Parathyroid adenoma (tissue), 2 donors: ENCODE results near the gene CKAP2L.

Experiments used
- H2AFZ ChIP-seq: fragments of 300-600 bp; sonication (generic); one replicate; pipeline ENCODE4 v1.7.0; 2017; ENCODE audit warnings: antibody characterized with exemption, mild to moderate bottlenecking
- H3K27ac ChIP-seq: fragments of 300-600 bp; sonication (generic); one replicate; pipeline ENCODE4 v1.7.0; 2017
- H3K27me3 ChIP-seq: fragments of 300-600 bp; sonication (generic); one replicate; pipeline ENCODE4 v1.7.0; 2017; ENCODE audit warnings: low read length; ENCODE audit not compliant: control insufficient read depth, insufficient read depth
- H3K36me3 ChIP-seq: fragments of 300-600 bp; sonication (generic); one replicate; pipeline ENCODE4 v1.7.0; 2017; ENCODE audit warnings: low read length; ENCODE audit not compliant: control insufficient read depth, insufficient read depth
- H3K4me1 ChIP-seq: fragments of 300-600 bp; sonication (generic); one replicate; pipeline ENCODE4 v1.7.0; 2017; ENCODE audit warnings: control low read depth
- H3K4me2 ChIP-seq: fragments of 300-600 bp; sonication (generic); one replicate; pipeline ENCODE4 v1.7.0; 2017; ENCODE audit warnings: low read length
- H3K4me3 ChIP-seq: fragments of 300-600 bp; sonication (generic); one replicate; pipeline ENCODE4 v1.7.0; 2017; ENCODE audit warnings: low read depth, low read length
- H3K79me2 ChIP-seq: fragments of 300-600 bp; sonication (generic); one replicate; pipeline ENCODE4 v1.7.0; 2017; ENCODE audit warnings: control low read depth
- H3K9ac ChIP-seq: fragments of 300-600 bp; sonication (generic); one replicate; pipeline ENCODE4 v1.7.0; 2017; ENCODE audit warnings: mild to moderate bottlenecking
- H3K9me3 ChIP-seq: fragments of 300-600 bp; sonication (generic); one replicate; pipeline ENCODE4 v1.7.0; 2017; ENCODE audit warnings: low read length; ENCODE audit not compliant: control insufficient read depth
- CTCF ChIP-seq: fragments of 300-600 bp; sonication (generic); IDR thresholded peaks from one replicate; pipeline ENCODE4 v1.7.0; 2017; ENCODE audit warnings: antibody characterized with exemption, mild to moderate bottlenecking
- donor health status: primary hyperparathyroidism.

Gene CKAP2L

GRCh38 chr2:112750560-112750843 is 13.9 kb downstream of the CKAP2L start:
- no peak for TF ChIP-seq CTCF
- H3K36me3 ChIP-seq: no peaks in the 10 kb centered on the region
- H3K27me3 ChIP-seq: no peaks in the 10 kb centered on the region
- H3K4me2 ChIP-seq: no peak overlapping the region
- no peaks in the 10 kb centered on the region for H3K79me2 ChIP-seq
- H2AFZ ChIP-seq: no peak overlapping the region
- no peak overlapping the region for H3K27ac ChIP-seq
- no peak overlapping the region for H3K9ac ChIP-seq
- H3K9me3 ChIP-seq: no peaks in the 10 kb centered on the region
- no peaks in the 10 kb centered on the region for H3K4me1 ChIP-seq
- H3K4me3 ChIP-seq: no peak overlapping the region

GRCh38 chr2:112749755-112750559 is 14.5 kb downstream of the CKAP2L start:
- Histone ChIP-seq H3K36me3 (no peaks in the 10 kb centered on the region), H3K79me2 (no peaks in the 10 kb centered on the region), H3K9ac (no peak overlapping the region), H3K27me3 (no peaks in the 10 kb centered on the region), H3K27ac (no peak overlapping the region), H3K9me3 (no peaks in the 10 kb centered on the region), H3K4me2 (no peak overlapping the region), H2AFZ (no peak overlapping the region), H3K4me1 (no peaks in the 10 kb centered on the region), H3K4me3 (no peak overlapping the region)
- TF ChIP-seq CTCF: peak; percentile 84

- Histone ChIP-seq H3K27ac (peak overlapping the region; percentile 22), H3K36me3 (no peaks in the 10 kb centered on the region), H3K4me2 (no peak overlapping the region), H3K4me3 (no peak overlapping the region), H3K9ac (no peak overlapping the region), H3K79me2 (no peaks in the 10 kb centered on the region), H2AFZ (peak overlapping the region; percentile 76), H3K9me3 (no peaks in the 10 kb centered on the region), H3K27me3 (no peaks in the 10 kb centered on the region), H3K4me1 (peaks cover 9% of the 10 kb centered on the region)
- TF ChIP-seq CTCF: no peak
Observed at GRCh38 chr2:112740527-112740926, 23.9 kb downstream of the CKAP2L start.

GRCh38 chr2:112737542-112738232 is 26.7 kb downstream of the CKAP2L start:
- Histone ChIP-seq H3K79me2 (no peaks in the 10 kb centered on the region), H3K4me3 (no peak overlapping the region), H3K27ac (no peak overlapping the region), H3K36me3 (no peaks in the 10 kb centered on the region), H3K9ac (no peak overlapping the region), H2AFZ (no peak overlapping the region), H3K27me3 (no peaks in the 10 kb centered on the region), H3K4me2 (no peak overlapping the region), H3K9me3 (no peaks in the 10 kb centered on the region), H3K4me1 (peaks cover 9% of the 10 kb centered on the region)
- TF ChIP-seq CTCF: no peak

- H3K36me3 ChIP-seq: no peaks in the 10 kb centered on the region
- TF ChIP-seq CTCF: no peak
- no peak overlapping the region for H2AFZ ChIP-seq
- H3K27me3 ChIP-seq: no peaks in the 10 kb centered on the region
- H3K27ac ChIP-seq: no peak overlapping the region
- H3K4me3 ChIP-seq: no peak overlapping the region
- no peaks in the 10 kb centered on the region for H3K4me1 ChIP-seq
- H3K79me2 ChIP-seq: no peaks in the 10 kb centered on the region
- H3K9me3 ChIP-seq: no peaks in the 10 kb centered on the region
- no peak overlapping the region for H3K4me2 ChIP-seq
- H3K9ac ChIP-seq: no peak overlapping the region
Observed at GRCh38 chr2:112733871-112734270, 30.5 kb downstream of the CKAP2L start.
